Midbrain (tissue), 1 donor: ENCODE measurements around the gene EBF4.
"Not testable (repeated sequence)": the region's sequence is repeated elsewhere in the genome, so short reads cannot be mapped to it uniquely, and the experiment has no call there.

Source experiments
- DNase-seq: peaks from one replicate; lab custom pipeline; 2025; lab: John Stamatoyannopoulos, UW

Gene EBF4

DNA sequence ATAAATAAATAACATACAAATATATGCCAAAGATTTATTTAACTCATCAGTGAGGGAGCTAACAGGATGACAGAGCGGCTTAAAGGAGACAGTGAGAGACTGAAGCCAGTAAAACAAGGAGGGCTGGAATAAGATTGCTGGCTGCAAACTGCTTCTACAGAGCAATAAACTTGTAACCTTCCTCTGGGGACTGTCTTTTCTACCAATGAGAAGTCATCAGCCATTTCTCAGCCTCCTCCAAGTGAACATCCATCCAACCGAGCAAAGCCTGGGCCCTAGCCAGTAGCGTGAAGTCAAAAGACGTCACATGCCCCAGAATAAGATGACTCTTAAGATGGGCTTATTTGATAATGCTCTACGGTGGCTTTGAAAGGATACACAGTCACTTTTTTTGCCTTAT is 65.4 kb downstream of the EBF4 start:
- no peak for DNase-seq

DNA sequence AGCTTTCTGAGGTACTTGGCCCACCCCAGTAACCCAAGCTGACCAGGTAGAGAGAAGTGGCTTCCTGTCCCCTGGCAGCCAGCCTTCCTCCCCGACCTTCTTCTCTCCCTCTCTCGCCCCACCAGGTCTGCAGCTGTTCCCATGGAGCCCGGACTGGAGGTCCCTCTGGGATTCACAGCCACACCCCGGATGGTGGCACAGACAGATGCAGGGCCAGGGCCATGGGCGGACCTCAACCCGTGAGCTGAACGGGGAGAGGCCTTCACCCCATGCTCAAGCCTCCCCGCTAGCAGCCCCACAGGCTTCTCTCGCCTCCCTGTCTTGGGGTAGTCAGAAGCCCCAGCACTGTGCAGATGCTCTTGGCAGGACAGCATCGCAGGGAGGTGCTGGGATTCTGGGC is 66.6 kb downstream of the EBF4 start:
- no peak for DNase-seq

DNA sequence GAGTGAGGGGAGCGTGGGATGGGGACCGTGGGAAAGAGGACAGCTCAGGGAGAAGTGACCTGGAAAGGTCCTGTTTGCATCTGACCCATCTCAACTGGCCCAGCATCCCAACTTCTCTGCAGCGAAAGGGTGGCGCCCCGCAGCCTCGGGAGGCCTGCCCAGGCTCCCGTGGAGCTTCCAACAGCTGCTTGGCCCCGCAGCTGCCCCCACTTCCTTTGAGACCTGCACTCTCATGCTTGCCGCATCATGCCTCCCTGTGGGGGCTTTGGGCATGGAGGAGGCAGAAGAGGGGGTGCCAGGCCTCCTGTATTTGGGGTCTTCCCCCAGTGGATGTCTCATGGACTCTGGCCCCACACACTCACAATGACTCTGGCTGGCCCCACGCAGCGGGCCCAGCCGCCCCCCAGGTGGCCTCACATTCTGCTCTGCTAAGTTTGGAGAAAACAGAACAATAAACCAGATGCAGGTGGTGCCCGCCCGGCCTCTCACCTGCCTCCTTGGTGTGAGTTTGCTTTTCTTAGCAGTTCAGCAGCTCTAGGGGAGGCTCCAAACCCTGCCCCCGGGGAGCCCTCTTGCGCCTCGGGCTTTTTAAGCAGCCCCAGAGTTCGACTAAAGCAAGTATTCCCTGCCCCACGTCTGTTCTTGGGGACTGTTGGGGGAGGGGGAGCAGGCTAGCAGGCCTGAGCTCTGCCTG is 67.2 kb downstream of the EBF4 start:
- no peak for DNase-seq

DNA sequence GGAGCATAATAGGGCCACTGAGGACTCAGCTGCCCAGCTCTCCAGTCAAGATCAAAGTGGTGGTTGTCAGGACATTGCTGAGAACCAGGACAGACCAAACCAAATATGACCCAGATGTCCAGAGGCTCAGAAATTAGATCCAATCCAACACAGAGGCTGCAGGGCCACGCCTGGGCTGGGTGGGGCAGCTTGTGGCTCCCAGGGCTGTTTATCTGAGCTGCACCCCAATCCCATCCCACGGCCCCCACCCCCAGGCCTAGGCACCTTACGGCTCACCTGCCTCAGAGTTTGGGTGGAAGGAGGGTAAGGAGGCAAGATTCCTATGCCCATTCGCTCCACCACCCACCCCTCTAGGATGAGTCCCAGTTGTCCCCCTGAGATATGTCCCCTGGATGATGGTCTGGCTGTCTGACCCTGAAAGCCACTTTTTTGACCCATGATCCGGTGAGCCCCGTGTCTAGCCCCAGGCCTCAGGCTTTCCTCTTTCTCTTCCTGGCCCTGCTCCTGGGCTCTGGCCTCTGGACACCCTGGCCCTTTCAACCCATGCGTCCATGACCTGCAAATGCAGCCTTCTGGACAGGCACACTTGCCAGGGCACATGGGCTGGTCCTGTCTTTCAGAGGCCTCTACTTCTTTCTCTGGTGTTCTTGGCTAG is 67.8 kb downstream of the EBF4 start:
- DNase-seq = no peak

DNA sequence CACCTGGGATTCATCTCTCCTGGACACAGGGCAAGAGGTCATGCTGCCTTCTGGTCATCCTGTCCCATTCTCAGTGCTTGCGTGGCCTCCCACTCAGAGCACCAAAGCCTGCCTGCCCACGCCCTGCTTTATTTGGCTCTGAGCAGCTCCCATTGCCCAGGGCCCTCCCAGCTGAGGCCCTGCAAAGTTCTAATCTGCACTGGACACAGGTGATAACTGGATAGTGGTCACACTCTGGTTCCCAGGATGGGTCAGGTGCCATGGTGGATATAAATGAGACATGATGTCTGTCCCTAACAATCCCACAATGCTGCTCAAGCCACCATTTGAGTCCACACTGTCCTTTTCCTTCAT is 68.3 kb downstream of the EBF4 start:
- DNase-seq = no peak

DNA sequence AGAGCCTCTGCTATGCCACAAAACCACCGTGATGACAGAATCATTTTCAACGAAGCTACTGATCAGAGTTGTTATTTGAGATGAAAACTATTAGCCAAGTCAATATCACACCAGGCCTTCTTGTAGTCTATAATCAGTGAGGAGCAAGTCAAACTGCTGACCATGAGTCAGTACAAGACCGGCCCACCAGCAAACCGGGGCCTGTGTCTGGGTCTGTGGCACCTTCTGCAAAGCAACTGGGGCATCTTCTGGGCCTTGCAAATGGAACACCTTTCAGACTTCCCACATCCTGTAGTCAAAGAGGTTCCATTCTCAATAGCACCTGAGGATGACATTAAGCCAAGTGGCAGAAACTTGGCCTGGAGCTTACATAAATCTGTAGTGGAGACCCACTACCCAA is 69.3 kb downstream of the EBF4 start:
- no peak for DNase-seq

DNA sequence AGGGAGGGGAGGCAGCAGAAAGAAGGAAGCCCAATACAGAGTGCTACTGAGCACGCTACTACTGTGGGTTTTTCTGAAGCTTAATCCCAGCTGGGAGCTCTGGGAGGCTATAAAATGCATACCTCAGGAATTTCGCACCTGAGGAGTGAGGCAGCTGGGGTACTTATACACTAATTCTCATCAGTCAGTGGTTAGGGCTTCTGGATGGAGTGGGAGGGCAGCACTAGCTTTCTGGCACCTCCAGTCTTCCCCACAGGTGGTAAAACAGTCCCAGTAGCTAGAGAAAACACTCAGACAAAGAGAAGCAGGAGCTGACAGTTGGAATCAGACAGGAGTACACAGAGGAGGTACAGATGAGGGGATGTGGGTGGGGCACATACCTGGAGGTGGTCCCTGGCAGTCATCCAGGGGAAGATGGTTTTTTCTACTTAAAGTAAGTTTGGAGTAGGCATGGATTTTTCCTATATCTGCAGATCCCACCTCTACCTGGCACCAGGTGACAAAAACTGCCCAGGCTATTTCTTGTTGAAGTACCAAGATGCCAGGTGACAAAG is 70.1 kb downstream of the EBF4 start:
- no peak for DNase-seq

DNA sequence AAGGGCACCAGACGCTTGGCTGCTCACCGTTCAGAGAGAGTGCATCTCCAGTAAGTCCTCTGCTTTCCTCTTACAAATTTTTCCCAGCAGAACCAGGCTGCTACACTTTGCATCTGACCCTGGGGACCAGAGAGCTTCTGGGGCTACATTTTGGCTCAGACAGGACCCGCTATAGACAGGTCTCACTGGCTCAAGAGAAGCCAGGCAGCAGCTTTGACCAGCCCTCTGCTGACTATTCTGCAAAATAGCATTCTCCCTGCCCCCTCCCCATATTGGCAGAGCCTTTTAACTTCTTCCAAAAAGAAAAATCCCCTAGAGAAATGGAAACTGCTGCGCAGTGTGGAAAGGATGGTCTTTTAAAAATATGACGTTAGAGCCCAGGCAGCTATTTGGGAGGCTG is 70.6 kb downstream of the EBF4 start:
- DNase-seq = no peak

DNA sequence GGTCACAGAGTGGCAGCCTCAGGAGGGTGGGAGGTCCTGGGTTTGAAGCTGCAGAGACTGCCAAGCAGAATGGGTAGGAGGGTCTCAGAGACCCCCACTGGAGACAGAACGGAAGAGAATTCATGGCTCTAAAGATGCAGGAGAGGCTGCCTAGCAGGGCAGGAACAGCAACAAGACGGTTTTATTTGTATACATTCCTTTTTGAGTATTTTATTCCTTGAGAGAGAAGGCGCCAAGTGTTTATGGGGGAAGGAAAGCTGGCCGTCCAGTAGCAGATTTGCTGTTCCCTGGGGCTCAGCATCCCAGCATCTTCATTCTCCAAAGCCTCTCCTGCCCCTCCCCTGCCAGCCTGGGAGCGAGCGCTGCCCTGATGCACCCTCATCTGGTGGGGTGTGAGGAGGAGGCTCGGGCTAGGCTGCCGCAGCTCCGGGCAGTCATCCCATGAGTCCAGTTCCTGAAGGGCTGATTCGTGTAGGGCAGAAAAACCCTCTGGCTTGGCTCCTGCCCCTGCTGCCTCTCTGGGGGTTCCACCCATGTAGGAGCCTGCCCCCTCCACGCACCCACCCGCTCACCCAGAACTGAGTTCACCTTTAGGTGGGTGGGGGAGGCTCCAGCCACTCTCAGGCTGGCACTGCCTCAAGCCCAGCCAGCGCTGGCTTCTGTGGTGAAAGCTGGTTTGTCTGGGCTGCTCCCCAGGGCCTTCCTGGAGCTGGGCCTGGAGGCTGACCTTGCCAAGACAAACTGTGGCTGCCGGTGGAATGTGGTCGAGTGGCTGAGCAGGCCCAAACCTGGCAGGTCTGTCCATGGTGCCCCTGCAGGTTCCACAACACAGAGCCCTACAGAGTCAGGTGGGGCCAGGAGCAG is 75.4 kb downstream of the EBF4 start:
- DNase-seq = no peak

DNA sequence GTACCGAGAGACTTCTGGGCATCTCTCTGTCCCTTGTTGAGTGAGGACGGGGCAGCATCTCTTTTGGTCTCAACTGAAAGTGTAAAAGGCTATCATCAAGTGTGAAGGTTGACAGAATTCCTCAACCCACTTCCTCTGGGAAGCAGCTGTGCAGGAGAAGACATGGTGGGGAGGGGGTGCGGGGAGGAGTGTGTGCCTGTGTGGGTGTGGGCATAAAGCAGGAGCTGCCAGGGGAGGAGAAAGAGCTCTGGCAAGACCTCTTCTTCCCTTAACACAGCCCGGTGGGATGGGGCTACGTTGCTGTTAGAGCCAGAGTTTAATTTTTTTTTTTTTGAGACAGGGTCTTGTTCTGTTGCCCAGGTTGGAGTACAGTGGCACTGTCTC is 76.0 kb downstream of the EBF4 start:
- DNase-seq = no peak

DNA sequence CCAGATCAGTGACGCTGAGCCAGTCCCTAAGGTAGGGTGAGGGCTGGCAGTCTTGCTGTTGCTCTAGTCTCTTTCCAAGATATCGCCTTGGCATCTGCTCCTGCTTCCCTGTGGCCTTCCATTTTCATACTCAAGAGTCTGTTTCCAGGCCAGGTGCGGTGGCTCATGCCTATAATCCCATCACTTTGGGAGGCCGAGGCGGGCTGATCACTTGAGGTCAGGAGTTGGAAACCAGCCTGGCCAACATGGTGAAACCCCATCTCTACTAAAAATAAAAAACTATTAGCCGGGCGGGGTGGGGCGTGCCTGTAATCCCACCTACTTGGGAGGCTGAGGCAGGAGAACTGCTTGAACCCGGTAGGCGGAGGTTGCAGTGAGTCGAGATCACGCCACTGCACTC is 77.5 kb downstream of the EBF4 start:
- not testable (repeated sequence) for DNase-seq

DNA sequence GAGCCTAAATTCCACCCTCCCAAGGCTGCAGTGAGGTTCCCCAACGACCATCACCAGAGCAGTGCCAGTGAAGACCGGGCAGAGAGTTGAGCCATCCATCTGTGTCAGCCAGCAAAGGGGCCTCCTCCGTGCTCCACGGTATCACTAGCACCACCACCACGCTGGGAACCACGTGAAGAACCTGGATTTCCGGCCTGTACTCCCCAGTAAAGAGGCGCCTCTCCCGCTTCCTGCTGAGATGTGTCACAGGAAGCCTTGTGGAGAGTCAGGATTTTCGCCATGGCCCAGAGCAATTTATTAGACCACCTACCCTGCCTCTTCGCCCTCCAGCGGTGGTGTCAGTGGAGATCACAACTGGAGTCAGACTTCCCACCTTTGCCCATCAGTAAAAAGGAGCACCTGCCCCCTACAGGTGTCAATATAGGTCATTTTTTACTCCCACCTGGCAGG is 79.1 kb downstream of the EBF4 start:
- DNase-seq = no peak

DNA sequence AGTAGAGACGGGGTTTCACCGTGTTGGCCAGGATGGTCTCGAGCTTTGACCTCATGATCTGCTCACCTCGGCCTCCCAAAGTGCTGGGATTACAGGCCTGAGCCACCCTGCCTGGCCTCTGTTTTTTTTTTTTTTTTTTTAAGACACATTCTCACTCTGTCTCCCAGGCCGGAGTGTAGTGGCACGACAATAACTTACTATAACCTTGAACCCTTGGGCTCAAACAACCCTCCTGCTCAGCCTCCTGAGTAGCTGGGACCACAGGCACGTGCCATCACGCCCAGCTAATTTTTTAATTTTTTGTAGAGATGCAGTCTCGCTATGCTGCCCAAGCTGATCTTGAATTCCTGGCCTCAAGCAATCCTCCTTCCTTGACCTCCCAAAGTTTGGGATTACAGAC is 81.2 kb downstream of the EBF4 start:
- no peak for DNase-seq

DNA sequence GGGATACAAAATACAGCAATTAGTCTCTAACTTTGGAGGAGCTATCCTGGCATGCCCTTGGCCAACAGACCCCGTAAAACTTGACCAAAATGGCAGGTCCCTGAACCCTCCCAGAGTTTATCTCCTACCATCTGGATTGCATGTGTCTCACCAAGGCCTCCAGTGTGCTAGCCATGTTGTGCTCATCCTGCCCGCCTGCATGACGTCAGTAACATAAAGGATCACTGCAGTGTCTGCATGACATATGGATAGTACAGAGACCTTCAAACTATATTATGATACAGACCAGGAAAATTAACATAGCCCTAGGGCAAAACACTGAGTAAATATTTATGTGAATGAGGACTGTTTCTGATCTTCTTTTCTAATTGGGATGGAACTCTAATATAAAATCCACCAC is 82.6 kb downstream of the EBF4 start:
- no peak for DNase-seq

DNA sequence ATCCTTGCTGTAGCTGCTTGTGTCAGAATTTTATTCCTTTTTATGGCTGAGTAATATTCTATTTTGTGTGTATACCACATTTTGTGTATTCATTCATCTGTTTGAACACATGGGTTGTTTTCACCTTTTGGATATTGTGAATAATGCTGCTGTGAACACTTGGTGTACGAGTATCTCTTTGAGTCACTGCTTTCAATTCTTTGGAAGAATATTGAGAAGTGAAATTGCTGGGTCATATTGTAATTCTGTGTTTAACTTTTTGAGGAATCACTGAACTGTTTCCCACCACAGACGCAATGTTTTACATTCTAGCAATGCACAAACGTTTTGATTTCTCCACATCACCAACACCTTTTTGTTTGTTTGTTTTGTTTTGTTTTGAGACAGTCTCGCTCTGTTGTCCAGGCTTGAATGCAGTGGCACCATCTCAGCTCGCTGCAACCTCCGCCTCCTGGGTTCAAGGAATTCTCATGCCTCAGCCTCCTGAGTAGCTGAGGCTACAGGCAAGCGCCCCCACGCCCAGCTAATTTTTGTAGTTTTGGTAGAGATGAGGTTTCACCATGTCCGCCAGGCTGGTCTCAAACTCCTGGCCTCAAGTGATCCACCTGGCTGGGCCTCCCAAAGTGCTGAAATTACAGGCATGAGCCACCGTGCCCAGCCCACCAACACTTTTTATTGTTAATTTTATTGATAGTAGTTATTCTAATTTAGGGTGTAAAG is 86.2 kb downstream of the EBF4 start:
- no peak for DNase-seq

DNA sequence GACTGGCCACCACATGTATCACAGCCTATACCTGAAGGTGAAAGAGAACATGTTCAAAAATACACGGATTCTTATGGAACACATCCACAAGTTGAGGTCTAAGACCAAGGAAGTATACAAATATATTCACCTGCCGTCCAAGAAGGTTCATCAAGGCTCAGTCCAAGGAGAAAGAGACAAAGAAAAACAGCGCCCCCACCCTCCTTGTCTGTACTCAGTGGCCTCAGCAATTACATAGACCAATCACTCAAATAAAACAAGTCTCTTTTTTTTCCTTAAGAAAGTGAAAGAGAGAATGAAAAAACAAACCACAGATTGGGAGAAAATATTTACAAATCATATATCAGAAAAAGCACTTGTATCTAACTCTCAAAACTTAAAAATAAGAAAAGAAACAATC is 88.4 kb downstream of the EBF4 start:
- DNase-seq = no peak

DNA sequence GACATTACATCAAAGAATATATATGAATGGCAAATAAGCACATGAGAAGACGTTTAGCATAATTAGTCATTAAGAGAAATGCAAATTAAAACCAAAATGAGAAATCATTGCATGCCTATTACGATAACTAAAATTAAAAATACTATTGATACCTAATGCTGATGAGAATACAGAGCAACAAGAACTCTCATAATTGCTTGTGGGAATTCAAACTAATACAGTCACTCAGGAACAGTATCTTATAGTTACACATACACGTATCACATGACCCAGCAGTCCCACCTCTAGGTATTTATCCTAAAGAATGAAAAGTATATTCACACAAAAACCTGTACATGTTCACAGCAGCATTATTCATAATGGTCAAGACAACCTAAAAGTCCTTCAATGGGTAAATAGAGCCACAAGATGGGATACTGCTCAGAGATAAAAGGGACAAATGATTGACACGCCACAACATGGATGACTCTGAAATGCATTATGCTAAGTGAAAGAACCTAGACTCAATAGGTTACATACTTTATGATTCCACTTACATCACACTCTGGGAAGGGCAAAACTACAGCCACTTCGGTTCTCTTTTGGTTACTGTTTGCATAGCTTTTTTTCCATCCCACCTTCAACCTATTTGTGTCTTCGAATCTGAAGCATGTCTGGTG is 91.5 kb downstream of the EBF4 start:
- DNase-seq = no peak

DNA sequence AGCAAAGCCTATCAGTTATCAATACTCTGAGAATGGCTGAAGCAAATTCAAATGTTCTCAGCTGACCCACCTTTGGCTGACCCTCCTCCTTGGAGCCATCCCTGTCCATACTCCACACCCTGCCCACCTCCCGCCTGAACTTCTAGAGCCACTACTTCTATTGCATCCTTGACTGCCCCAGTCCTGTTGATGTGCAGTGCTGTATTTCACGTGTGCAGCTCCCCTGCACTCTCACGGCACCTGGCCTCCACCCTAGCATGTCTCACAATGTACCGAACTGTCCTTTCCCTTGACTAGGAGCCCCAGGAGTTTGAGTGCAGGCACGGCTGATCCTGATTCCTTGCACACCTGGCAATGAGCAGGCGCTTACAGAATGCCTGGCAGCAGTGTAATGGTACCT is 100.9 kb downstream of the EBF4 start:
- DNase-seq = no peak

DNA sequence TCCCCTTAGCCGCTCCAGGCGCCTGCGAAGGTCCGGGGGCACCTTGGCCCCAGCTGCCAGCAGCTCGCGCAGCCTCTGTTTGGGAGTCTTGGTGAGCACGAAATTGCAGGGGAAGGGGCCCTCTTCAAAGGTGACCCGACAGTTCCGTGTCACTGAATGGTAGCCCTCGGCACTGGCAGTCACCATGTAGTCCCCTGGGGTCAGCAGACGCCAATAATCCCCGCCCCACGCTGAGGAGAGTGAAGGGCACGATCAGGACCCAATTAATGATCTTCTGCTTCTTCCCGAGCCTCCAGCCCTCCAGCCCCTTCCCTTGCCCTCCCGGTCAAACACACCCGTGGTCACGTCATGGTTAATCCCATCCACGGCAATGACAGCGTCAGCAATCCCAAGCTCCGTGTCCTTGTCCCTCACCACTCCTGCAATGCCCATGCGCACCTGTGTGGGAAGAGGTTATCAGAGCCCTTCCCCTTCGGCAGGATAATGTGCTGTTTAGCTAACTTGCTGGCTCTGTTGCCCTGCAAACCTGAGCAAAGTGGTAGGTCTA is 101.7 kb downstream of the EBF4 start:
- DNase-seq = no peak

DNA sequence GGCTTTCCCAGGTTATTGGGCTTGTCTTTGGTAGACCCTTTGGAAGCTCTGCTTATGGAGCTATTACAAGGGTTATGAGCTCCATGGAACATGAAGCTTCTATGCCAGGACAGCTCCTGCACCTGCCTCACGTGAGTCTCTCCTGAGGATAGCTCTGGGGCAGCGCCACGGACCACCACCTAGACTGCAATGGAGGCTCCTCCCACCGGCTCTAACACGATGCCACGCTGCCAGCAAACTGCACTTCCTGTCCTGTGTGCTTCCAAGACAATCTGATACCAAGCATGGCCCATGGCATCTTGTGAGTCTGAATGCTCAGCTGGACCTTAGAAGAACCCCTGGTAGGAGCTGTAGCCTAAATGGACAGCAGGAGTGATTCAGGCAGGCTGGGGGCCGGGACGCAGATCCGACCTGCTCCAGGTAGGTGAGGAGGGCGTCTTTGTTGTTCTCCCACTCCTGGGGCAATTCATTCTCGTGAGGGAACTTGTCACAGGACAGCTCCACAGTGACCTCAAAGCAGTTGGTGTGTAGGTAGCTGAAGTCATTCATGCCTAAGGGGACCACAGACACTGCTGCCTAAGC is 102.4 kb downstream of the EBF4 start:
- no peak for DNase-seq

DNA sequence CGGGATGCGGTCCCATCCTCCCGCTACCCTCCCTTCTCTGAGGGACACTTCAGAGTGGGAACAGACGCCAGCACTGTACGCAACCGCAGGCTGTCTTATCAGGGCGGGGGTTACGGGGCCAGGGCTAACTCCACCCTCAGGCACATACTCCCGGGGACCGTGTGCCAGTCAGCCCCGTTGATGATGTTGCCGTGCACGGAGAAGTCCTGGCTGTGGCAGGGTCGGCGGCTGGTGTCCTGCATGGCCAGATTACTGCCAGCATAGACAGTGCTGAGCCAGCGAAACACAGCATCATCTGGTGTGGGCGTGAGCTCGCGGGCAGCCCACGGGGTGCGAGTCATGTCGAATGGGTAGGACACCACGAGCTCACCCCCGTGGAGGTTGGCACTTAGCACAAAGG is 102.9 kb downstream of the EBF4 start:
- no peak for DNase-seq
